NCI-H460 (cell line): ENCODE measurements around the gene NEK1. TPM values are rescaled to one million over a fixed set of nuclear protein-coding genes. Genes with fewer than 3 reads are reported as not detected.
"Not testable (repeated sequence)": the region's sequence is repeated elsewhere in the genome, so short reads cannot be mapped to it uniquely, and the experiment has no call there.

Experiments used
- DNase-seq: peaks from one replicate; pipeline ENCODE4 v3.0.0-alpha.2; 2016; ENCODE audit warnings: low read depth; ENCODE audit errors: extremely low read depth
- total RNA-seq: library from RNA; depleted of rRNA; stranded (reverse); fragments of >200 nt; shearing (Covaris generic); gene quantifications from 2 replicates; pipeline ENCODE4 v1.2.3, GENCODE V29; 2014

Gene NEK1
- total RNA-seq, 1 experiment from 2014 or later, result 8.7 TPM

DNA sequence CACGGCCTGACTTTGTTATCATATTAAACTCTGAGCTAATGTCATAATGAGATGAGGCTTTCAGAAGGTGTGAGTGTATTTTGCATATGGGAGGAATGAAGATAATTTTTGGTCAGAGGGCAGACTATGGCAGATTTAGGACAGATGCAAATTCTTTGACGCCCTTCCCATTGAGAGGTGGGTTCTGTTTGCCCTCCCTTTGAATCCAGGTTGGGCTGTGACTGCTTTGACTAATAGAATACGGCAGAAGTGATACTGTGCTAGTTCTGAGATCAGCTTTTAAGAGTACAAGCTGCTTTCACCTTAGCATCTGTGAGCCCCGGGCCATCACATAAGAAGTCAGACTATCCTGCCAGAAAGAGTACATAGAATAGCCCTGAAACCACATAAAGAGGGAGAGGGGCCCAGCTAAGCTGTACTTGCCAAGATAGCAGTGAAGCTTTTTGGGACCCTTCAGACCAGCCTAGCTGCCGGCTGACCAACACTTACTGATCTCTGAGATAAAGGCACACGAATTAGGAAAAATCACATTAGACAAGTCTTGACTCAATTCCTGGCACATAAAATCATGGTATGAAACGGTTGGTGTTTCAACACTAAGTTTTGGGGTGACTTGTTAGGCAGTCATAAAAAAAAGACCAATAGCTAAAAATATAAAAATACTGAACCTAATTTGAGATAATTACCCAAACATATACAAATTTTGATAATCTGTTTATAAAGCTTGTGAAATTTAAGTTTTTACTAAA, 174.9 kb downstream of the NEK1 start:
- DNase-seq, result no peak

DNA sequence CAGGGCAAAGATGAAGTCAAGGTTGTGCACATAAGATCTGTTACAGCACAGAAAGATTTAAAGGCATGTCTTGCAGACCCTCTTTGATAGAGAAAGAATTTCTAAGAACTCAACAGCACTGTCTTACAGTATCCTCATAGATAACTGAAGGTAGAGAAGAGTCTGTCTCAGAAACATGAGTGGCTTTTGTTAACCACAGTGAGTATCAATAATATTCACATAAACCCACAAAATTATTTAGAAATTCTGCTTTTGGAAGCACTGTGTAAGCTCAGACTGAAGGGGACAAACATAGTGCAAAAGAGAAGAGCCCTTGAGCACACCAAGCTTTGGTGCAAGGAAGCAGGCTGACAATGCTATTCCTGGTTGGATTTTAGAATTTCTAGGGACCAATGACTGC, 175.6 kb downstream of the NEK1 start:
- no peak for DNase-seq

DNA sequence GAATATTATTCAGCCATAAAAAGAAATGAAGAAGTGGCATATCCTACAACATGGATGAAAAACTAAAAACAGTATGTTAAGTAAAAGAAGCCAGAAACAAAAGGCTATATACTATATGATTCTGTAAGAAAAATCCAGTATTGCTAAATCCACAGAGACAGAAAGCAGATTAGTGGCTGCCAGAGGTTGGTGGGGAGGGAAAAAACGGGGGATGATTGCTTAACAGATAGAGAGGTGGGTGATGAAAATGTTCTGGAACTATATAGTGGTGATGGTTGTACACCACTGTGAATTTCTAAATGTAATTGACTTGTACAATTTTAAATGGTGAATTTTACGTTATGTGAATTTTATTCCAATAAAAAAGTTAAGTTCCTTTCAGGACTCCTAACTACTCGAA, 184.0 kb downstream of the NEK1 start:
- DNase-seq, result no peak

DNA sequence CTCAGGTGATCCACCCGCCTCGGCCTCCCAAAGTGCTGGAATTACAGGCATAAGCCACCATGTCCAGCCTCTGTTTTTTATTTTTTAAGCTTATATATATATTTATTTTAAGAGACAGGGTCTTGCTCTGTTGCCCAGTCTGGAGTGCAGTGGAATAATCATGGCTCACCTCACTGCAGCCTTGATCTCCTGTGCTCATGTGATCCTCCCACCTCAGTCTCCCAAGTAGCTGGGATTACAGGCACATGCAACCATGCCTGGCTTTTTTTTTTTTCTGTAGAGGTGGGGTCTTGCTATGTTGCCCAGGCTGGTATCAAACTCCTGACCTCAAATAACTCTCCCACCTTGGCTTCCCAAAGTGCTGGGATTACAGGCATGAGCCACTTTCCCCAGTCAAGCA, 184.7 kb downstream of the NEK1 start:
- DNase-seq, result not testable (repeated sequence)

DNA sequence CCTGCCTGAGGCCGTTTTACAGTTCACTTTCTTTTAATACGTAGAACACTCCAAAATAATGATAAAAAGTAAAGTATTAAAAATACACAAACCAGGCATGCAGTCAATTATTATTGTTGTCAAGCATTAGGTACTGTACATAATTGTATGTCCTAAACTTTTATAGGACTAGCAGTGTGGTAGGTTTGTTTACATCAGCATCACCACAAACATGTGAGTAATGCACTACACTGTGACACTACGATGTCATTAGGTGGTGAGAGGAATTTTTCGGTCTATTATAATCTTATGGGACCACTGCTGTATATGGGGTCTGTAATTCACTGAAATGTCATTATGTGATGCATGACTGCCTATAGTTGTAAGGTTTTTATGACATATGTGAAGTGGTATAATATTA, 192.1 kb downstream of the NEK1 start:
- DNase-seq, result no peak

DNA sequence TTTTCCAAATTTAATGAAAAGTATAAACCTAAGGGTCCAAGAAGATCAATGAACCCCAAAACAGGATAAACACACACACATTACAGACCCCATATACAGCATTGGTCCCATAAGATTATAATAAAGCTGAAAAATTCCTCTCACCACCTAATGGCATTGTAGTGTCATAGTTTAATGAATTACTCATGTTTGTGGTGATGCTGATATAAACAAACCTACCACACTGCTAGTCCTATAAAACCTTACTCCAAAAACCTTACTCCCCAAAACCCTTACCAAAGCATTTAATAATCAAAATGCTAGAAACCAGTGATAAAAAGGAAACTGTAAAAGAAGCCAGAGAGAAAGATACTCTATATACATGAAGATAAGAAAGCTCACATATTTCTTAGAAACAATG, 193.5 kb downstream of the NEK1 start:
- DNase-seq, result no peak

DNA sequence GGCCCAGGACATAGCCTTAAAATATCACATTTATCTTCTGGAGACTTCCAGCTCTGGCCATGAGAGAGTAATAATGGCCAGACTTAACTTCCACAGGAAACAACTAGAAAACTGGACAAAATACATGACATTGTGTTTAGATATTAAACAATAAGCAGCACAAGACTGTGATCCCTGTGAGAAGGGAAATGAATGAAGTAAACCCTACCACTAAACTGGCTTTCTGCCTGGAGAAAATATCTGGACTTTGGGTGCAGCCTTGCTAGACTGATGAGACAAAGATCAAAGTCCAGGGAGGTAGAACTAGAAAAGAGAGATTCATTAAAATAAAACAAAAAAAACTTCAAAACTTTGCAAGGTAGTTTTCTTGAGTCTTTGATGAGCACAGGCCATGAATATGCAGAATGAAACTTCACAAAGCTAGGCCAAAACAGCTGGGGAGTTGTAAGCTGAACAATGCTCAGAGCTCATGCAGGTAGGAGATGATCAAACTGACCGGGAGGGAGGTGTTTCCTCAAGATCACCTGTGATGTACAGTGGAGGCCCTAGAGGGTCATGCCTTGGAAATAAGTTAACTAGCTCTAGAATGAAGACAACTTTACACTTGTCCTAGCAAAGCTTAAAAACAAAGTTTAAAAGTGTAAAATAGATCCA, 194.6 kb downstream of the NEK1 start:
- no peak for DNase-seq

DNA sequence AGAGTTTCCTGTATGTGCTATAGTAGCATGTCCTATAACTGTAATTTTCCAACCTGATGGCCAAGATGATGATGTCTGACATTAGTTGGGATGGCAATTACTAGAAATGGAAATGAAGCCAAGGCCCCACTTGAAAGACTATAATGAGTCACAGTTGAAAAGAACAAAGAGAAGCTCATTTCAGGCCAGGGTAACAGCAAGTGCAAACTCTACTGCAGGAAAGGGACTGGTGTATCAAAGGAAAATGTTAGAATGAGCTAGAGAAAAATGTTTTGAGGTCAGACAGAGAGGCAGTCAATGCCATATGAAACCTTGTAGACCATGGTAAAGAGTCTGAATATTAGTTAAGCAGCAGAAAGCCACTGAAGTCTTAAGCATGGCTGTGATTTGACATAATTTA, 195.4 kb downstream of the NEK1 start:
- DNase-seq, result no peak

DNA sequence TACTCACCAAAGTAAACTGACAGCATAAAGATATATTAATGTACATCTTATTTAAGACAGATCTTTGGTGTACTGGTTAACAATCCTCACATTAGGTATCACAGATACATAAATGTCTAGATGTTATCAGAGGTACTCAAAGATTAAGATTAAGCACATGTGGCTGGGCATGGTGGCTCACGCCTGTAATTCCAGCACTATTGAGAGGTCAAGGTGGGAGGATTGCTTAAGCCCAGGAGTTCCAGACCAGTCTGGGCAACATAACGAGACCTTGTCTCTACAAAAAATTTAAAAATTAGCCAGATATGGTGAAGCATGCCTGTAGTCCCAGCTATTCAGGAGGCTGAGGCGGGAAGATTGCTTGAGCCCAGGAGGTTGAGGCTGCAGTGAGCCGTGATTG, 195.9 kb downstream of the NEK1 start:
- DNase-seq, result no peak

DNA sequence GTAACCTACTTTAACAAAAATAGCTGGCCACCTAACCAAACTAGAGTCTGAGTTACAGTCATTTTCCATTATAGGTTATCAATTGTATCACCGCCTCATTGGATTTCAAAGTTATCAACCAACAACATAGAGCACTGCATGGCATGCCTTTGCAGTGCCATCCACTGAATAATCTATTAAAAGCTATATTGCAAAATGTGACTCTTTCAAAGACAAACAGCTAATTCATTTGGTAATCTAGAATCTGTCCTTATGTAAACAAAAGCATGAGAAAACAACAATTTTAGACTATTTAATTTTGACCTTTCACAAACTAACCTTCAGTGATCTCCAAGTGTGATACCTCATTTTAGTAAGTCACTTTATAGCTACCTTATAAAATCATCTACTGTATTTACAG, 197.5 kb downstream of the NEK1 start:
- no peak for DNase-seq

DNA sequence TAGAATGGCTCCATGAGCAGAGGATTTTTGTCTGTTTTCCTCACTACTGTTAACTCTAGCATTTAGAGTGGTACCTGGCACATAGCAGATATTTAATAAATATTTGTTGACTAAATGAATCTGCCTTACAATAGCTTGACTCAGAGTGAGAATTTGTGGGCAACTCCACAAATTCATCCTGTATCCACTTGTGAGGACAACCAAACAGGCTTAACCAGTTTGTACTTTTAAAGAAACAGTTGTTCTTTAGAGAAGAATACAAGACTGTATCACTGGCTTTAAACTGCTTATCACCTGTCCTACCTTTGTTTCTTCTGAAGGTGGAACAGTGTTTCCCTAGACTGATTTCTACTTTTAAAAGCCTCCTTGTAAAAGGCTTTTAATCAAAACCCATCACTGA, 200.3 kb downstream of the NEK1 start:
- no peak for DNase-seq

DNA sequence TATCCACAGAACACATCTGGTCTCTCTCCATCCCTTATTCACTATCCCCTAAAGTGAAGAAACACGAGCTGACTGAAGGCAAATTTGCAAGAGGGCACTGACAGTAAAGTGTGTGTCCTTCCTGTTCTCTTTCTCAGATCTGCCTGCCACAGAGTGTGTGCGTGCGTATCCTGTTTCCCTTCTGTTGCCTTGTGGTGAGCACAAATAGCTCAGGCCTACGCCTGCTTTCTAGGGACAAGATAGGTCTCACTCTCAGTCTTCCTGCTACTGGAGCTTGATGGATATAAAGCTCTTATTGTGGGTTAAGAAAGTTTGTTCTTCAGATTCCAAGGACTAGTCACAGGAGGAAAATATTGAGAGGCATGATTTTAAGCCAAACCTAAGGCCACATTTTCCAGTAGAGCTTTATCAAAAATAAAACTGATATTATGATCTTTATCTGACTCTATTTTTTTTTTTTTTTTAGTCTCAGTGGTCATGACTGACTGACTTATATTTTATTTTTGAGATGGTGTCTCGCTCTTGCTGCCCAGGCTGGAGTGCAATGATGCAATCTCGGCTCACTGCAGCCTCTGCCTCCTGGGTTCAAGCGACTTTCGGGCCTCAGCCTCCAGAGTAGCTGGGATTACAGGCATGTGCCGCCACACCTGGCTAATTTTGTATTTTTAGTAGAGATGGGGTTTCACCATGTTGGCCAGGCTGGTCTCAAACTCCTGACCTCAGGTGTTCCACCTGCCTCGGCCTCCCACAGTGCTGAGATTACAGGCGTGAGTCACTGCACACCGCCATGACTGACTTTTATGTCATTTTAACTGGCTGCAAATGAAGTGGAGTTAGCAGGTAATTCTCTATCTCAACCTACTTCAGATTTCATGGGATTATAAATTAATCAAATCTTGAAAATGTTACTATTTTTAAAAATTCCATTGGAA, 201.3 kb downstream of the NEK1 start:
- DNase-seq, result no peak

DNA sequence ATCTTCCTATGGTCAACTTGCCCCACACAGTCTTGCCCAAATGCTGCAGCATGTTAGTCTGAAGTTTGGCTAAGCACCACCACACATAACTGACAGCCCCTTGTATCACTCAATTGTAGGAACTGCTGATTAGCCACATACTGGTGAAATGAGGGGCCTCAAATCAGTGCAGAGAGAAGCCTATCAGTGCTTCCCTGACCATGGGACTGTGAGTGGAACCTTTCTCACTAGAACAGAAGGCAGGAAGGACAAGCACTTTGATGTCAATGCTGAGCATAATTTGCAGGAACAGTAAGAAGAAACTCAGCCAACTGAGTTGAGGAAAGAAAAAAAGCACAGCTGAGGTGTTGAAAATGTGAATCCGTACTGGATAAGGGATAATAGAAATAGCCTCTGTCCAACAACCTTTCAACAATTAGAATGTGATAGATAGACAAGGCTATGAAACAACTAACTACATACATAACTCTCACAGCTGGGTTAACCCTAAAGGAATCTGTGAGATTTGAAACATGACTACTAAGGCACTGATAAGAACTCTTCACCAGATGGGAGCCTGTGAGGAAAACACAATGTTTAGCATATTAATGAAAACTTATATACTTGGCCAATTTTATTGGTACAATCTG, 205.1 kb downstream of the NEK1 start:
- DNase-seq, result no peak

DNA sequence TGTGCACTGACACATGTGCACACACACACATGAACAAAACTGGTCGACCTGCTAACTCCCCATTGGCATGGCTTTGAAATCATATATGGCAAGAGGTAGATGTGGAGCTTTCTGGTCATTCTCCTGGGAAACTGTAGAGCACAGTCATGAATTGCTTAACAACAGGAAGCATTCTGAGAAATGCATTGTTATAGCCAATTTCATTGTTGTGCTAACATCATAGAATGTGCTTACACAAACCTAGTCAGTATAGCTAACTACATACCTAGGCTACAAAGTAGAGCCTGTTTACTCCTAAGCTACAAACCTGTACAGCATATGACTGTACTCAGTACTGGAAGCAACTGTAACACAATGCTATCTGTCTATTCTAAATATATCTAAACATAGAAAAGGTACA, 207.4 kb downstream of the NEK1 start:
- DNase-seq, result no peak

DNA sequence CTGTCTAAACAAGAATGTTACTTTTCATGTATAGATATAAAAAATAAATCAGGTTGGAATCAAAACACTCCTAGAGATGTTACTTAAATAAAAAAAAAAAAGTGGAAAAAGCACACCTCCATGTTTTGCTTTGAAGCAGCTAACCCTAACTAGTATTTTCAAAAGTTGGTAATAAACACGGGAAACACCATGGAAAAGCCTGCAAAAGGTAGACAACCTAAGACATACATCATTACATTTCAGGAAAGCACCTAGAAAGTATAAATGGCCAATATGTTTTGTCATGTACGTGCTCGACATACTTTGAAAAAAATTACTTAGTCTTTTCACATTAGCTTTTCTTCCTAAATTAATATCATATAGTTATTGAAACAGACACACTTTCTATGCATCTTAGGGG, 211.6 kb downstream of the NEK1 start:
- no peak for DNase-seq

DNA sequence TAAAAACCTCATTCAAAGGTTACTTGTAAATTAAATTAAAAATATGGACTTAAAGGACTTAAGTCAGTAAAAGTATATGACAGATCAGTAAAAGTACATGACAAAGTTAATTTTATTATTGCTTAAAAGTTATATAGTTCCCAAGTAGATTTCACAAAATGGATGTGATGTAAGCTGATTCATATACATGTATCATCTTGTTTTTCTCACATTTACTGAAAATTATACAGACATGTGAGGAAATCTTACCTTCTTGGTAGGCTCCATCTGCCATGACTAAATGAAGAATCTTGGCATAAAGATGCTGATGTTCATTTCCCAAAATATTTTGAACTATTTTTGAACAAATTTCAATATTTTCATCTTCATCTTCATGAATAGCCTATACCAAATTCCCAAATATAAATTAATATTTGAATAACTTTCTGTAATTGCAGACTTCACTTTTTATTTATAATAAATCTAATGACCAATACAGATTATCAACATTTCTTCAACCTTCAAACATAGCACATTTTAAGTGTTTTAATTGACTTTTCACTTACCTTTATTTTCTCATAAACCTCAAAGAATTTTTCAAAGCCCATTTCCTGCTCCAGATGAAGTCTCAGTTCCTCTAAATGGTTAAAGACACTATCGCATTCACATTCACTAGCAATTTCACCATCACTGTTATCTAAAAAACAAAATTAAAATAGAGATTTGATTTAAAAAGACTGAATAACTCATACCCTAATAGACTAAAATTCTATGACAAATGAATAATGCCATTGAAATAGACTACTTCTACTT, 212.2 kb downstream of the NEK1 start:
- no peak for DNase-seq

DNA sequence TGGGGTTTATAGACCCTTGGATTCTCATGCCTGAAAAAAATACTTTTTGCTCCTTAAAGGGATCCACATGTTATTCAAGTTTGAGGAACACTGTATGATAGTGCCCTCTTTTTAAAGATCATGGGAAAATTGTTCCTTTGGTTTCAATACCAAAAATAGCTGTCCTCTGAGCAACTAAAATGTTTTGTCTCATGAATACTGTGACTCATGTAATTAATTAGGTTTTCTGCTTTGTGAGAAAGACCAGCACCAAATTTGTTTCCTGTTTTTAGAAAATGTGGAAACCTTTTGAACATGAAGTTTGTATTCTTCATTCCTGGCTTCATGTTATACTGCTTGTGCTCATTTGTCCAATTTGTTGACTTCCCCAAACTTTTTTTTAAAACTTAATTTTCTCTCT, 214.1 kb downstream of the NEK1 start:
- no peak for DNase-seq

DNA sequence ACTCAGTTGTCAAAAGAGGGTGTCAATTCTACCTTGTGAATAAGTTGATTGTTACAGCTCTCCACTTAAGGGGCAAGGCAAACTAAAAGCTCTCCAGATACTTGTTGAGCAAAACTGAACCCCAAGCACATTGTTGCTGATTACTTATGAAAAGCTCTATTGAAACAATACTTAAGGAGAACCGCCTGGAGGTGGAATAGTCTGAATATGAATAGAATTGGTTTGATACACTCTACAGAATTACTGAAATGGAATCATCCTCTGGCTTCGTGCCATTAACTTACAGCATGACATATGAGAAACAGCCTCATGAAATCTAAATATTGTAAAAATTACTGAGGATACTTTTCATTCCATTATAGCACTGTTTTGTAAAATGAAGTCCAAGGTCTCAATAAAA, 214.6 kb downstream of the NEK1 start:
- DNase-seq, result no peak

DNA sequence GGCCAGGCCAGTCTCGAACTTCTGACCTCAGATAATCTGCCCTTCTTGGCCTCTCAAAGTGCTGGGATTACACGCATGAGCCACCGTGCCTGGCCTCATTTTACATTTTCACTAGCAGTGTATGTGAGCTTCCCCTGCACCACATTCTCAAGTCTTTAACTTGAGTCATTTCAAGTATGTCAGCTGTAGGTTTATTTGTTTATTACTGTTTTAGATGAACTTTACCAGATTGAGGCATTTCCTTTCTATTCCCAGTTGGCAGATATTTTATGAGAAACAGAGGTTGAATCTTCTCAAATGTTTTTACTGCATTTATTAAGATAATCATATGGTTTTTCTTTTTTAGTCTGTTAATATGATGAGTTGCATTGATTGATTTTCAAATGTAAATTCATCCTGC, 227.0 kb downstream of the NEK1 start:
- no peak for DNase-seq

DNA sequence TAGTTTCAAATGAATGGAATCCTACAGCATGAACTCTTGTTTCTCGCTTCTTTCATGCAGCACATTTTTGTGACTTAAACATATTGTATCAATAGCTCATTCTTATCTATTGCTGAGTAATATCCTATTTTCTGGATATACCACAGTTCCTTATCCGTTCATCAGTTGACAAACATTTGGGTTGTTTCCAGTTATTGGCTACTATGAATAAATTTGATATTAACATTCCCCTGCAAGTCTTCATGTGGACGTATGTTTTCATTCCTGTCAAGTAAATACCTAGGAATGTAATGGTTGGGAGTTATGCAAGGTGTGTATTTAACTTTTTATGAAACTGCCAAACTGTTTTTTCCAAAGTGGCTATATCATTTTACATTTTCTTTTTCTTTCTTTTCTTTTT, 227.6 kb downstream of the NEK1 start:
- DNase-seq, result no peak
